ENCODE measurements around the gene AARS1.
A peak's percentile ranks its signal among the peaks of the same experiment; 100 is the strongest.
"Not testable (repeated sequence)": the region's sequence is repeated elsewhere in the genome, so short reads cannot be mapped to it uniquely, and the experiment has no call there.

AARS1 gene
- 33.8 to 166 (median 119) reads per million in 17 experiments for total RNA-seq

DNA sequence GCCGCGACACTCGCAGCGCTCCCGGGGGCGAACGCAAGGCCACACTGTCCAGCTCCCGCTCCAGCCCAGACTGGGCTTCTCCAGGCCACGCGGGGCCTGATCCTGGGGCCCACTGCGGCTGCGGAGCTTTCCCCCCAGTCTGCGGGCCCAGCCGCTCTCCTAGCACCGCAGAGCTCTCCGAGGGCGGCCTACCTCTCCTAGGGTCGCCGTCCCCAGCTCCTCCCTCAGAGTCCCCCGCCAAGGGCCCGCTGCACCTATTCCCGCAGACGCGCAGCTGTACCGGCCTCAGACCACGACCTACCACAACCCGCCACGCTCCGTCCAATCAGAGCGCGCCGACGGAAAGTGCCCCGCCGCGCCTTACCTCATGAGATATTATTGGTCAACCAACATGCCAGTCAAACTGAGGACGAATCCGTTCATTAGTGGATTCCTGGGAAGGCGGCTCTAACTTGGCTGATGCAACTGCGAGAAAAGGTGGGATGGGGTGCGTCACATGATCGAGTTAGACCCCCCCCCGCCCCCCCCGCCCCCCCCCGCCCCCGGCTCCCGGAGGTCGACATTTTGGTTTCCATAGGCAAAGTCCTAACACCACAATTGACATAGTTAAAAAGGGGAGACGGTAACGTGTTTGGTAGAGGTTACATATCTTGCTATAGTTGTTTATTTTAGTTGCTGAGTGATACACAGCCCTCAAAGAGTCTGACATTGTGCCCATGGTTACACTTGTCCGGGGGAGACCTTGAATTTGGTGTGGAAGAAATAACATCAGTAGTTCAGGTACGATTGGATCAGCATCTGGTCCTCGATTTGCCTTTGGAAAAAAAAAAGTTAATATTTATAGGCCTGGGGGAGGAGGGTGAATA is at the start of gene AARS1:
Gene AARS1, minus strand, starts transcription at position 278 of the 866 bp plus-strand sequence. CDS start 6,743 bp downstream, outside the sequence.
- DNase-seq = peak; percentile 97 to 99 (median 98)

- no peak for DNase-seq
Observed at GRCh38 chr16:70337814-70338213, 48.5 kb upstream of the AARS1 start.

GRCh38 chr16:70332728-70333127 is 43.4 kb upstream of the AARS1 start:
- DNase-seq = not testable (repeated sequence)

DNA sequence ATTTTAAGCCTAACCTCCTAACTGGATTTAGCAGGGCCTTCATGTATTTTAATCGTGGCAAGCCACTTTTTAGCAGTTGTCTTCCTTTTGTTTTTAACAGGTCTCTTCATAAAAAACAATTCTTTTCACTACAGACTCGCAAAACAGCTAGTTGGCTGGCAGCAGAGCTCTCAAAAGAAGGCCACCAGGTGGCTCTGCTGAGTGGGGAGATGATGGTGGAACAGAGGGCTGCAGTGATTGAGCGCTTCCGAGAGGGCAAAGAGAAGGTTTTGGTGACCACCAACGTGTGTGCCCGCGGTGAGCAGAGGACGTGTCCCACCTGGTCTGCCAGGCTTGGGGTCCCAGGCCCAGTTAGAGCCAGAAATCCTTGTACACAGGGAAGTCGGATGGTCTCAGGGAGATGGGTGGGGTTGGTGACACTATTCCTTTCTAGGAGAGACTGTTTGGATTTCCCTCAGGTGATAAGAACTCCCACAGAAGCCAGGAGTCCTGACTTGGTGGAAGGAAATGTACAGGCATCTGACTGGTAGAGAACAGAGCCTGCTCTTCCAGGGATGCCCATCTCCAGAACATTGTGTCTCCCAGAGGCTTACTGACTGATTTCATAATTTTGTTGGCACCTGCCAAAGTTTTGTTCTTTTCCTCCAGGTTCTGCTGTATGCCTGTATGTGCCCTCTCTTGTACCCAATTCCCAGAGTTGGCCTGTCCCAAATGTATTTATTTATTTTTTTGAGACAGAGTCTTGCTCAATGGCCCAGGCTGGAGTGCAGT is 42.5 kb upstream of the AARS1 start:
- no peak for DNase-seq

GRCh38 chr16:70331091-70331490 is 41.8 kb upstream of the AARS1 start:
- DNase-seq = no peak

DNA sequence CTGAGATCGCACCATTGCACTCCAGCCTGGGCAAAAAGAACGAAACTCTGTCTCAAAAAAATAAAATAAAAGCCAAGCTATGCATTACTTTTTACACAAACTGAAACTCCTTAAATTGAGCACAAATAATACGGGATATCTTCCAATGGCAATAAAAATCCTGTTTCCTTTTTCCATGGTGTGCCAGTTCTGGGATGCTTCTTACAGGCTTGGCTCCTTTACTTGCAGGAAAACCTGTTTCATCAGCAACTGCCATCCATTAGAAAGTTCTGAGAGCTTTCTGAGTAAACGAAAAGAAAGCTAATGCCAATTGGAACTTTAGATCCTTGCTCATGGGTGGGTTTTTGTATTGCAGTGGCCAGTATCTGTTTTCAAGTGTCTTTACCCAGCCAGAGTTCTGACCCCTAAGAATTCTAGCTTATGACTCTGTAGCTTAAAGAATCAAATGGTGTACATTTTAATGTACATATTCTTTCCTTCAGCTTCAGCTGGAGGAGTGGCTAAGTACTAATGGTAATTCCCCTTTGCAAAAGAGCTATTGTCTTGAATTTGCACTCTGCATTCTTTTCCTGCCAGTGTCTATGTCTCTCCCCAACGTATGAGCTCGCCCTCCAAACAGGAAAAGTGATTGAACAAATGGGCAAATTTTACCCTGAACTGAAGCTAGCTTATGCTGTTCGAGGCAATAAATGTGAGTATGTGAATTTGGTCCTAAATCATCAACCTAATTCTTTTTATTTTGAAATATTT is 35.9 kb upstream of the AARS1 start:
- no peak for DNase-seq

DNA sequence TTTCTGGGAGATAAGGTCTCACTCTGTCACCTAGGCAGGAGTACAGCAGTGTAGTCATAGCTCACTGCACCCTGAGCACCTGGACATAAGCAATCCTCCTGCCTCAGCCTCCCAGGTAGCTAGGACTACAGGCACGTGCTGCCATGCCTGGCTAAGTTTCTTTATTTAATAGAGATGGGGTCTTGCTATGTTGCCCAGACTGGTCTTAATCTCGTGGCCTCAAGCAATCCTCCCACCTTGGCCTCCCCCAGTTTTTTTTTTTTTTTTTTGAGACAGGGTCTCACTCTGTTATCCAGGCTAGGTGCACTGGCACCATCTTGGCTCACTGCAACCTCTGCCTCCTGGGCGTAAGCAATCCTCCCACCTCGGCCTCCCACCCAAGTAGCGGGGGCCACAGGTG is 30.8 kb upstream of the AARS1 start:
- DNase-seq = no peak

DNA sequence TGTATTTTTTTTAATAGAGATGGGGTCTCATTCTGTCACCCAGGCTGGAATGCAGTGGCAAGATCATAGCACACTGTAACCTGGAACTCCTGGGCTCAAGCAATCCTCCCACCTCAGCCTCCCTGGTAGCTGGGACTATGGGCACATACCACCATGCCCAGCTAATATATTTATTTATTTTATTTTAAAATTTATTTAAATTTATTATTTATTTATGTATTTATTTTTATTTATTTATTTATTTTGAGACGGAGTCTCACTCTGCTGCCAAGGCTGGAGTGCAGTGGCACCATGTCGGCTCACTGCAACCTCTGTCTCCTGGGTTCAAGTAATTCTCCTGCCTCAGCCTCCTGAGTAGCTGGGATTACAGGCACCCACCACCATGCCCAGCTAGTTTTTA is 18.4 kb upstream of the AARS1 start:
- DNase-seq = not testable (repeated sequence)

GRCh38 chr16:70306880-70307279 is 17.6 kb upstream of the AARS1 start:
- DNase-seq = no peak

DNA sequence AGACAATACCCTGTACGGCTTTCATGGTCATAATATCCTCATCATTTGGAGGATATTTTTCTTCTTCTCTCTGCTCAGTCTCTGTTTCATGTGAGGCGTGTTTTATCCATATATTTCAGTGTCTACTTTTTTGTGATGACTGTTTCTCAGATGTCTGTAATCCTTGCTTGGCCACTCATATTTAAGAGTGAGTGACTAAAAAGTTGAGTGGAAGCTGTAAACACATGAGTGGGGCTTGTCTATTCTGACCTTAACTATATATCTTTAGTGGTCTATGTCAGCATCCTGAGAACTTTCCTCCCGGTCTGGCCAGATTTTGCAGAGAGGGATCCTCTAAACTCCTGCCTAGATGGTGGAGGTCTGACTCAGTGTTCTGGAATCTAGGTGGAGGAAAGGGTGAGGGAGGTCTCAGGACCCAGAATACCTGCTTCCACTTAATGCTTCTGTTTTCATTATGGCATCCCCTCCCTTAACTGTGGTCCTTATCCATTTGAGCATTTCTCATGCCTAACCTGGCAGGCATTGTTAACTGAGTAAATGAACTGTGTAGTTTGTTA is 15.7 kb upstream of the AARS1 start:
- DNase-seq = no peak

- DNase-seq = no peak
Observed at GRCh38 chr16:70302745-70303144, 13.4 kb upstream of the AARS1 start.

DNA sequence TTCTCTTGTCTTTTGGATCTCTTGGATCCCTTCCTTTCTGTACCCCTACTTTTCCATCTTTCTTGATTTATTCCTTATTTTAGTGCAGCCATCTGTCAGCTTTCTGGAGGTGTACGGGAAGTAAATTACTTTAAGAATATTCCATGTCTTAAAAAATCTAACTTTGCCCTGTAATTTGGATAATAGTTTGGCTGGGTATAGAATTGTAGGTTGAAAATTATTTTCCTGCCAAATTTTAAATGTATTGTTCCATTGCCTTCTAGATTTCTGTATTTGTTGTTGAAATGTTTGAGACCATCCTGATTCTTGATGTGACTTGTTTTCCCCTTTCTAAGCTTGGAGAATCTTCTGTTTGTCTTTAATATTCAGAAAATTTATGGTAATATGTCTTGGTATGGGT is 11.8 kb upstream of the AARS1 start:
- DNase-seq = no peak

DNA sequence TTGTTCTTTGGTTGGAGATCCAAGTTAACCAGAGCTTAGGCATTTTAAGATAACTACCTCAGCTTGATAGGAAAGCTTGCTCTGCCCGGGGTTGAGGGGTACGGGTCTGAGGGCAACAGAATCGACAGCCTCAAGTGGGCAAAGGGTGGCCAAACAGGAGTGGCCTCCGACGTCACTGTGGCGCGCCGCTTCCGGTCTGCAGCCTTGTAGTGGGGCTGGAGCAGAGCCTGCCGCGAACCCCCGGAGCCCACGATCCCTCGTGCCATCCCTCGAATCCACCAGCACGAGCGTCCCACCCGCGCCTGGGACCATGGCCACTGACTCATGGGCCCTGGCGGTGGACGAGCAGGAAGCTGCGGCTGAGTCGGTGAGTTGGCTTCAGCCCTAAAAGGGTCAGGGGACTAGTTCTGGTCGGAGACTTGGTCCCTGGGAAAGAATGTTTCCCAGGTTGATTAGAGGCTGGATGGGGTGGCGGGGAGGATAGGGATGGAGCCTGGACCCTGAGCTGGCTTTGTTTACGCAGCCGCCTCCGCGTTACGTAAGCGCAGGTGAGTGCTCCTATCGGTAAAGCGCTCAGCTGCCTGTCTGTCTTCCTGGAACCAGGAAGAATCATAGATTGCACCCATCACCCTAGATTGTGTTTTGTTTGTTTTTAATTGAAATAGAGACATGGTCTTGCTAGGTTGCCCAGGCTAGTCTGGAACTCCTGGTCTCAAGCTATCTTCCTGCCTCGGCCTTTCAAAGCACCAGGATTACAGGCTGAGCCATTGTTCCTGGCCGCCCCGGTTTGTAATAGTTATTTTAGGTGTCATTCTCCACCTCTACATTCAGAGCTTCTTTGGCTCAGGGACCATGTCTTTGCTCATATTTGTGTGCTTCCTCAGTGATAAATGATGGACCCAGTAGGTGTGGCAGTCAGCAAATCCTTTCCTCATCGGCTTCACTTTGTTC is 10.0 kb upstream of the AARS1 start, which contains the start of gene DDX19B:
Gene DDX19B, plus strand, starts transcription at position 199 of the 951 bp plus-strand sequence. Its CDS starts 112 bp downstream, at position 311.
- peak; percentile 84 to 92 (median 85) for DNase-seq

- DNase-seq = no peak
Observed at GRCh38 chr16:70295634-70296033, 6.3 kb upstream of the AARS1 start.

- no peak for DNase-seq
Observed at GRCh38 chr16:70294385-70295025, 5.2 kb upstream of the AARS1 start.

- DNase-seq = not testable (repeated sequence)
Observed at GRCh38 chr16:70292148-70292547, 2.8 kb upstream of the AARS1 start.

DNA sequence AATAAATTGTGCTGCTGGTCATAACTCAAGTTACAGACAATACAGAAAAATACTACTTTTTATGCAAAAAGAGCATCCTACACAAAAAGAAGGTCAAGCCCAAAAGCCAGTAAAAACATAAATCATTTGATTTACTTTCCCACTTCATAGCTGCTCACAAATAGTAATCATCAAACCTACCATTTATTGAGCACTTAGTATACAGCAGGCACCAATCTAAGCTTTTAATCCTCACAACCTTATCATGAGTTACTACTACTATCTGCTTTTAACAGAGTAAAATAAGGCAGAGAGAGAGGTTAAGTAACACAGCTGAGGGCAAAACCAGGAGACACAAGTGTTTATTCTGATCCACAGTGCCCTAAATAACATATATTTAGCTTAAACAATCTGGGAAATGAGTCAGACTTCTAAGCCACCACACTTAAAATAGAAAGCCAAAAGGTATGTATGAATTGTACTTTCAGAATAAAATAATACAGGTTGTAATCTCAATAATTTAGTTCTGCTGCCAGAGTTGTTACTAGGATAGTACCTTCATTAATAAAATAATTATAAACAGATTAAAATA is 1.7 kb upstream of the AARS1 start:
- DNase-seq = no peak

- DNase-seq = not testable (repeated sequence)
Observed at GRCh38 chr16:70287304-70287971, 1.9 kb downstream of the AARS1 start.

DNA sequence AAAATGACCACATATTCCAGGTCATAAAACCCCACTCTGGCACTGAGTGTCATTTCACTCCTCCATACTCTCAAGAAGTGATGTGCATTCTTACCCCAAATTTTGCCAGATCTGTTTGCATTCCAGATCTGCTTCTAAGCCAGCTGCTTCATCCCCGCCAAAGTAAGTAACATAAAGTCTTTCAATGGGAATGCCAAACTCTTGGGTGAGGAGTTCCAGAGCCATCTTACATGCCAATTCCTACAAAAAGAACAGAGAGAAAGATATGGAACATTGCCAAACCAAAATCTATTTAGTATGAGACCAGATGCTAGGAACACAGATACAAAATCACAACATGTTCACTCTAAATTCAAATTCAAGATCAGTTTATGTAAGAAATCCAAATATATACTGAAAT is 12.9 kb downstream of the AARS1 start:
- DNase-seq = no peak

DNA sequence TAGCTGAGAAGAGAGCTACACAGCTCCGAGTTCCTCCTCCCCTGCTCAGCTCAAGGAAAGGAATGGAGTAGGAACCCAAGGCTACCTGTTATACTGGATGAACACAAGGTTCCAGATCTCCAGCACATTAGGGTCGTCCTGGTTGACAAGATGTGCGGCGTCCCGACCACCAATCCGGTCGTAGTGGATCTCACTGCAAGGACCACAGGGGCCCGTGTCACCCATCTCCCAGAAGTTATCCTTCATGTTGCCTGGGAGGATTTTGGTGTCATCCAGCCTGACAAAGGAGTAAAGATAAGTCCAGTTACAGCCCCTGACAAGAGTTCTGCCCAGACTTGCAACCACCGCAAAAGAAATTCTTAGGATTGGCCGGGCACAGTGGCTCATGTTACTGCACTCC is 17.6 kb downstream of the AARS1 start:
- DNase-seq = no peak
